ENCODE results near the gene NSD1.

Gene NSD1, protein sequence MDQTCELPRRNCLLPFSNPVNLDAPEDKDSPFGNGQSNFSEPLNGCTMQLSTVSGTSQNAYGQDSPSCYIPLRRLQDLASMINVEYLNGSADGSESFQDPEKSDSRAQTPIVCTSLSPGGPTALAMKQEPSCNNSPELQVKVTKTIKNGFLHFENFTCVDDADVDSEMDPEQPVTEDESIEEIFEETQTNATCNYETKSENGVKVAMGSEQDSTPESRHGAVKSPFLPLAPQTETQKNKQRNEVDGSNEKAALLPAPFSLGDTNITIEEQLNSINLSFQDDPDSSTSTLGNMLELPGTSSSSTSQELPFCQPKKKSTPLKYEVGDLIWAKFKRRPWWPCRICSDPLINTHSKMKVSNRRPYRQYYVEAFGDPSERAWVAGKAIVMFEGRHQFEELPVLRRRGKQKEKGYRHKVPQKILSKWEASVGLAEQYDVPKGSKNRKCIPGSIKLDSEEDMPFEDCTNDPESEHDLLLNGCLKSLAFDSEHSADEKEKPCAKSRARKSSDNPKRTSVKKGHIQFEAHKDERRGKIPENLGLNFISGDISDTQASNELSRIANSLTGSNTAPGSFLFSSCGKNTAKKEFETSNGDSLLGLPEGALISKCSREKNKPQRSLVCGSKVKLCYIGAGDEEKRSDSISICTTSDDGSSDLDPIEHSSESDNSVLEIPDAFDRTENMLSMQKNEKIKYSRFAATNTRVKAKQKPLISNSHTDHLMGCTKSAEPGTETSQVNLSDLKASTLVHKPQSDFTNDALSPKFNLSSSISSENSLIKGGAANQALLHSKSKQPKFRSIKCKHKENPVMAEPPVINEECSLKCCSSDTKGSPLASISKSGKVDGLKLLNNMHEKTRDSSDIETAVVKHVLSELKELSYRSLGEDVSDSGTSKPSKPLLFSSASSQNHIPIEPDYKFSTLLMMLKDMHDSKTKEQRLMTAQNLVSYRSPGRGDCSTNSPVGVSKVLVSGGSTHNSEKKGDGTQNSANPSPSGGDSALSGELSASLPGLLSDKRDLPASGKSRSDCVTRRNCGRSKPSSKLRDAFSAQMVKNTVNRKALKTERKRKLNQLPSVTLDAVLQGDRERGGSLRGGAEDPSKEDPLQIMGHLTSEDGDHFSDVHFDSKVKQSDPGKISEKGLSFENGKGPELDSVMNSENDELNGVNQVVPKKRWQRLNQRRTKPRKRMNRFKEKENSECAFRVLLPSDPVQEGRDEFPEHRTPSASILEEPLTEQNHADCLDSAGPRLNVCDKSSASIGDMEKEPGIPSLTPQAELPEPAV (N-terminal part only)

DNA sequence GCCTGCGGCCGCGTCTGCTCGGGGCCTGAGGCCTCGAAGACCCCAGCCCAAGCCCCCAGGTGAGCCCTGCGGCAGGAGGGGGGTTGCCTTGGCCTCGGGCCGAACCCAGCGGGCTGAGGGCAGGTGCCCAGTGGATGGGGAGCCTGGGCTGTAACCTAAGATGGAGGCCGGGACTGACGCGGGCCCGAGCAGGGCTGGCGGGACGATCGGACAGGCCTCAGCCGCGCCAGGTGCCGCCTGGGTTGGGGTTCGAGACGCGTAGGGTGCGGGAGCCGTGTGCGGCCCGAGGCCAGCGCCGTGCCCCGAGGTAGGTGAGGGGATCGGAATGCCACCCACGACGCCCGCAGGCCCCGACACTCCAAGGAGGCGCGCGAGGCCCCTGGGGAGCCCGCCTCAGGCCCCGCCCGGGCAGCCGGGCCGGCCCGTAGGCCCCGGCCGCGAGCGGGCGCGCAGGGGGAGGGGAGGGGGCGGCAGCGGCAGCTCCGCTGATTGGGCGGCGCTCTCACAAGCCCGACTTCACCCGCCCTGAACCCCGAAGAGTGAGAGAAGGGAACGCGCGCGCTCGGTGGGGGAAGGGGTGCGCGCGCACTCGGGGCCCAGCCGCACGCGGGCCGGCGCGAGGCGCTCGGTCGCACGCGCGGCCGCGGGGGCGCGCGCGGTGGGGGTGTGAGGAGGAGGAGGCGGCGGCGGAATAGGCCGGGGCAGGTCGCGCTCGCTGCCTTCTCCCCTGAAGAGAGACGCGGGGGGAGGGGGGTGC, at the start of gene NSD1:
Gene NSD1 (plus strand): TSS at position 678 of the 757 bp plus-strand sequence. CDS start 1,331 bp downstream, outside the sequence.
- peak; percentile 81 for DNase-seq (ENCODE audit: low read depth)

DNA sequence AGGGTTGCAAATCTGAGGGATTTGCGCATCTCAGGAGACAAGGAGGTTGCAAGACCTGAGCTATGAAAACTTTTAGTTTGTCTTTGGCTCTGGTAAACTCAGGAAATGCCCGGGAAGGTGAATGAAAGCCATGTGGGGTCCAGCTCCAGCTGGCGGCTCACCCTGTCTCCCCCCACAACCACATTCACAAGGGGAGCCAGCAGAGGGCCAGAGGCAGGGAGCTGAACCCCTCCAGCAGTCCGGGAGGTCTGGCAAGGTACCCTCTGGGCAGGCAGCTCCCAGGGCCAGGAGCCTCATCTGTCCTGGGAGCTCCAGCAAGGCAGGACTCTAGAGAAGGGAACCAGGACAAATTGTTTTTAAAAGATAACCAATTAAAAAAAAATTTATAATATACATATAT, 49.4 kb upstream of the NSD1 start:
- no peak for DNase-seq (ENCODE audit: low read depth)

DNA sequence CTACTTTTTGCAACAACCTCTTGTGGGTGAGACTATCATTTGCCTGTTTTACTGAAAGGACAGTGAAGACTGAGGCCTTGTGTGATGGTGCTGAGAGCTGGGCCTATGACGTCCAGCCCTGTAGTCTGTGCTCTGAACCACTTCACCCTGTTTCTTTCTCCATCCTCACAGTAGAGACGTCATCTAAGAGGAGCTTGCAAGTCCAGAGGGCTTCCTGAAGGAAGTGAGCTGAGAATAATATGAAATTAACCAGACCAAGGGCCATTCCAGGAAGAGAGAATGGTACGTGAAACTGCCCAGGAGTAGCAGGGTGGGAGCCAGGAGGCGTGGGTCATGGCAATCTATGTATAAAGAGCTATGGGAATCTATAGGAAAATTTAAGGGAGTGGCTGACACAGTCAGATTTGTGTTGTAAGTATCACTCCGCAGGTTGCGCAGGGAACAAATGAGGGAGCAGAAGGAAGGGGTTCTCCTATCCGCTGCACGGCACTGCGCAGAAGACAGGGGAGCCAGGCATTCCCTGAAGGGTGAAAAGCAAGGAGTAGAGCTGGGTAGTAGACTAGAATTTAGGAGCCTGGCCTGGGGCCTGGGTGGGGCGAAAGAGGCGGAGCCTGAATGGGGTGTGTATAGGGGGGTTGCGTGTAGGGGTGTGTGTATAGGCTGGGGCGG, 47.5 kb upstream of the NSD1 start:
- no peak for DNase-seq (ENCODE audit: low read depth)

DNA sequence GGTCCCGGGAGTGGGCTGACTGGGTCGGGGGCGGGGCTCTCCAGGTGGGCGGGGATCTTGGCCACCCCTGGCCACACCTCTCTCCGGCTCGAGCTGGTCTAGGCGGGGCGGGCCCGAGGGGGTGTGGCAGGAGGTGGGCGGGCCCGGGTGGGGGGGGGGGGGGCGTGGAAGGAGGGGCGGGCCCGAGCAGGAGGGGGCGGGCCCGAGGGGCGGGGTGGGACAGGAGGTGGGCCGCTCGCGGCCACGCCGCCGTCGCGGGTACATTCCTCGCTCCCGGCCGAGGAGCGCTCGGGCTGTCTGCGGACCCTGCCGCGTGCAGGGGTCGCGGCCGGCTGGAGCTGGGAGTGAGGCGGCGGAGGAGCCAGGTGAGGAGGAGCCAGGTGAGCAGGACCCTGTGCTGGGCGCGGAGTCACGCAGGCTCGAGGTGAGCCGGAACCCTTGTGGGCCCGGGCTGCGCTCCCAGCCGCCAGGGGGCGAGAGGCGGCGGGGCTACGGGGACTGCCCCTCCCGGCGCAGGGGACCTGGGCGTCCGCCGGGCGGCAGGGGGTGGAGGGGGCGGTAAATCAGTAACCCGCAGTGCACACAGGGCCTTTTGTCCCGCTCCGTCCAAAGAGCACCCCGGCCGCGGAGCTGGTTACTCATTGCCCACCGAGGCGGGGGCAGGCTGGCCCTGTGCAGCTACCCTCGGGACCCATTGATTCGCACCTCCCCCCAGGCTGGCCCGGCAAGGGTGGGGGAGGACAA, 46.7 kb upstream of the NSD1 start, which contains the start of gene FGFR4:
Gene FGFR4 (plus strand): TSS at position 262 of the 744 bp plus-strand sequence. CDS start 2,688 bp downstream, outside the sequence.
- peak; percentile 39 for DNase-seq (ENCODE audit: low read depth)

DNA sequence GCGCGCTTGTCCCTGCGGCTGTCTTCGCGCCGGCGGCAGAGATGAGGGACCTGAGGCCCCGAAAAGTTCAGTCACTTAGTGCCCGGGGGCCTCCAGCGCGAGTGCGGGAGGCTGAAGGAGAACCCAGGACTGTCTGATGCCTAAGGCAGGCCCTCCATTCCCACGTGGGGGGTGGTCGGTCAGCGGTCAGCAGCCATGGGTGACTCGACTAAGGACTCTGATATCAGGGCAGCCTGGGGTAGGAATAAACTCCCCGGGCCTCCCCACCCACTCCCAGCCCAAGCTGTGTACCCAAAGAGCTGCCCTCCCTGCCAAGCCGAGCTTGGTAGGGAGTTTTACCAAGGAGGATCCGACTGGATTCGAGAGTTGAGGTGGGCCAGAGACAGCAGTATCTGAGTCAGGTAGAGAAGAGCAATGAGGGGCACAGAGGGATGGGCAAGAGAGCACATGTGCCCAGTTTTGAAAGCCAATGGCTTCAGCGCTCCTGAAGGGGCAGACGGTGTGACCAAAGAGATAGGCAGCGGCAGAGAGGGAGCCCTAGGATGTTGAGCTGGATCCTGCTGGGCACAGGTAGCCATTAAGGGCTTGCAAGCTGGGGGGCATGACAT, 46.1 kb upstream of the NSD1 start:
- no peak for DNase-seq (ENCODE audit: low read depth)

DNA sequence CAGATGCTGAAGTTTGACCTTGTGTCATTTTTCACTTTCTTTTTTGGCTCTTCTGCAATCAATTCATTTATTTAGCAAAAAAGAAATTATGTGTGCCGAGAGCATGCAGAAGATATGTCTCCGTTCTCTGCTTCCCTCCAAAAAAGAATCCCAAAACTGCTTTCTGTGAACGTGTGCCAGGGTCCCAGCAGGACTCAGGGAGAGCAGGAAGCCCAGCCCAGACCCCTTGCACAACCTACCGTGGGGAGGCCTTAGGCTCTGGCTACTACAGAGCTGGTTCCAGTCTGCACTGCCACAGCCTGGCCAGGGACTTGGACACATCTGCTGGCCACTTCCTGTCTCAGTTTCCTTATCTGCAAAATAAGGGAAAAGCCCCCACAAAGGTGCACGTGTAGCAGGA, 44.4 kb upstream of the NSD1 start:
- DNase-seq (ENCODE audit: low read depth), result no peak

DNA sequence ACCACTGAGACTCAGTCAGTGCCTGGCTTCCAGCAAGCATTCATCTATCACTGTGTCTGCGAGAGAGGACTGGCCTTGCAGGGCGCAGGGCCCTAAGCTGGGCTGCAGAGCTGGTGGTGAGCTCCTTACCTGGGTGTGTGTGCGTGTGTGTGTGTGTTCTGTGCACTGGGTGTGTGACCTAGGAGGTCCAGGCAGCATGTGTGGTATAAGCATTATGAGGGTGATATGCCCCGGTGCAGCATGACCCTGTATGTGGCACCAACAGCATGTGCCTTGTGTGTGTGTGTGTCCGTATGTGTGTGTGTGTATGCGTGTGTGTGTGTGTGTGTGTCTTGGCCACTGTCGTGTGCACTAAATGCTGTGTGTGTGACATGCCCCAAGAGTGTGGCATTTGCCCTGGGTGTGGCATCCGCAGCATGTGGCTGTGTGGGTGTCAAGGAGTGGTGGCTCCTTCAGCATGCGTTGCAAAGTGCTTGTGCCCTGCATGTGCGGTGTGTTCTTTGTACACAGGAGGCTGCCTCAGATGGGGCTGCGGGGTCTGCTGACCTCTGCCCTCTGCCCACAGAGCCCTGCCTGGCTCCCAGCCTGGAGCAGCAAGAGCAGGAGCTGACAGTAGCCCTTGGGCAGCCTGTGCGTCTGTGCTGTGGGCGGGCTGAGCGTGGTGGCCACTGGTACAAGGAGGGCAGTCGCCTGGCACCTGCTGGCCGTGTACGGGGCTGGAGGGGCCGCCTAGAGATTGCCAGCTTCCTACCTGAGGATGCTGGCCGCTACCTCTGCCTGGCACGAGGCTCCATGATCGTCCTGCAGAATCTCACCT, 43.5 kb upstream of the NSD1 start:
- DNase-seq (ENCODE audit: low read depth), result no peak

DNA sequence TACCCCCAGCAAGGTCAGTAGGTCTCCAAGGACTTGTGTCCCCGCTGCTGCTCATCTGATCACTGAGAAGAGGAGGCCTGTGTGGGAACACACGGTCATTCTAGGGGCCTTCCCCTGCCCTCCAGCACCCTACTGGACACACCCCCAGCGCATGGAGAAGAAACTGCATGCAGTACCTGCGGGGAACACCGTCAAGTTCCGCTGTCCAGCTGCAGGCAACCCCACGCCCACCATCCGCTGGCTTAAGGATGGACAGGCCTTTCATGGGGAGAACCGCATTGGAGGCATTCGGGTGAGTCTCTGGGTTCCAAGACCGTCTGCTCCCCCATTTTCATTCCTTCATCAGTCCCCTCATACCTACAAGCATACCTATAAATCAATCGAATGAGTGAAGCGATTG, 42.8 kb upstream of the NSD1 start:
- no peak for DNase-seq (ENCODE audit: low read depth)

DNA sequence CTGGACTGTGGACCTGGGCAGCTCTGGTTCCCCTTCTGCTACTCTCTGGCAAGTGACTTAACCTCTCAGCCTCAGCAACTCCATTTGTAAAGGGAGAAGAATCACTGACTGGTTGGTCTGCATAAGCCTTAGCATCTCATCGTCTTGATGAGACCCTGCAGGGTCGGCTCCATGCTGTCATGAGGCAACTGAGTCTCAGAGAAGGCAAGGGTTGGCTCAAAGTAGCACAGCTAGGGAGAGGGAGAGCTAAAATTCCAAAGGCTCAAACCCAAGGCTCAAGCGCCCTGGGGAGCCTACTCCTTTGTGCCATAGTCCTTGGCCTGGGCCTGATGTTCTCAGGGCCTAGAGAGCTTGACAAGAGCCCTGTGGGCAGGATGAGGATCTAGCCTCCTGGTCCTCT, 42.3 kb upstream of the NSD1 start:
- no peak for DNase-seq (ENCODE audit: low read depth)

DNA sequence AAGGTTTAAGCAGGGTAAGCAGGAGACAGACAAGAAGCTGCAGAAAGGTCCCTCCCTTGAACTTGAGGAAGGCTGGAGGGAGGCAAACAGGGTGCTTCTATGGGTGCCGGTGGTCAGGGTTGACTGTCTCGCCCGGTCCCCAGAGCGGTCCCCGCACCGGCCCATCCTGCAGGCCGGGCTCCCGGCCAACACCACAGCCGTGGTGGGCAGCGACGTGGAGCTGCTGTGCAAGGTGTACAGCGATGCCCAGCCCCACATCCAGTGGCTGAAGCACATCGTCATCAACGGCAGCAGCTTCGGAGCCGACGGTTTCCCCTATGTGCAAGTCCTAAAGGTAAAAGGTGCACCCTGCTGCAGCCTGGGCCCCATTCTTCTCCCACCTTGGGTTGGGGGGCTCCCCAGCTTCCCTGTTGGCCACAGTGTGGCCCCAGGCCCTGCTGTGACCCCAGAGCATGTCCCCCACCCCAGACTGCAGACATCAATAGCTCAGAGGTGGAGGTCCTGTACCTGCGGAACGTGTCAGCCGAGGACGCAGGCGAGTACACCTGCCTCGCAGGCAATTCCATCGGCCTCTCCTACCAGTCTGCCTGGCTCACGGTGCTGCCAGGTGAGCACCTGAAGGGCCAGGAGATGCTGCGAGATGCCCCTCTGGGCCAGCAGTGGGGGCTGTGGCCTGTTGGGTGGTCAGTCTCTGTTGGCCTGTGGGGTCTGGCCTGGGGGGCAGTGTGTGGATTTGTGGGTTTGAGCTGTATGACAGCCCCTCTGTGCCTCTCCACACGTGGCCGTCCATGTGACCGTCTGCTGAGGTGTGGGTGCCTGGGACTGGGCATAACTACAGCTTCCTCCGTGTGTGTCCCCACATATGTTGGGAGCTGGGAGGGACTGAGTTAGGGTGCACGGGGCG, 41.1 kb upstream of the NSD1 start:
- no peak for DNase-seq (ENCODE audit: low read depth)

DNA sequence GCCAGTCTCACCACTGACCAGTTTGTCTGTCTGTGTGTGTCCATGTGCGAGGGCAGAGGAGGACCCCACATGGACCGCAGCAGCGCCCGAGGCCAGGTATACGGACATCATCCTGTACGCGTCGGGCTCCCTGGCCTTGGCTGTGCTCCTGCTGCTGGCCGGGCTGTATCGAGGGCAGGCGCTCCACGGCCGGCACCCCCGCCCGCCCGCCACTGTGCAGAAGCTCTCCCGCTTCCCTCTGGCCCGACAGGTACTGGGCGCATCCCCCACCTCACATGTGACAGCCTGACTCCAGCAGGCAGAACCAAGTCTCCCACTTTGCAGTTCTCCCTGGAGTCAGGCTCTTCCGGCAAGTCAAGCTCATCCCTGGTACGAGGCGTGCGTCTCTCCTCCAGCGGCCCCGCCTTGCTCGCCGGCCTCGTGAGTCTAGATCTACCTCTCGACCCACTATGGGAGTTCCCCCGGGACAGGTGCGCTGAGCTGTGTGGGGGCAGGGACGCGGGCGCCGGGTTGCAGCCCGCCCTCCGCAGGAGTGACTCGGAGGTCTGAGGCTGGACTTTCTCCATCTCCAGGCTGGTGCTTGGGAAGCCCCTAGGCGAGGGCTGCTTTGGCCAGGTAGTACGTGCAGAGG, 40.4 kb upstream of the NSD1 start:
- DNase-seq (ENCODE audit: low read depth), result no peak

DNA sequence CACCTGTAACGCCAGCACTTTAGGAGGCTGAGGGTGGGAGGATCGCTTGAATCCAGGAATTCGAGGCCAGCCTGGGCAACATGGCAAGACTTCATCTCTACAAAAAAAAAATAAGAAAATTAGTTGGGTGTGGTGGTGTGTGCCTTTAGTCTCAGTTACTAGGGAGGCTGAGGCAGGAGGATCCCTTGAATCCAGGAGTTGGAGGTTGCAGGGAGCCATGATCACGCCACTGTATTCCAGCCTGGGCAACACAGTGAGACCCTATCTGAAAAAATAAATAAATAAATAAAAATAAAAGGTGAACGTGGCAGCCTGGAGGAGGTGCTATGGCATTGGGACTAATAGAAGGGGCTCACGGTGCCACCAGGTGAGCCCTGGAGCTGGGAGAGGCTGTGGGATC, 39.8 kb upstream of the NSD1 start:
- no peak for DNase-seq (ENCODE audit: low read depth)

DNA sequence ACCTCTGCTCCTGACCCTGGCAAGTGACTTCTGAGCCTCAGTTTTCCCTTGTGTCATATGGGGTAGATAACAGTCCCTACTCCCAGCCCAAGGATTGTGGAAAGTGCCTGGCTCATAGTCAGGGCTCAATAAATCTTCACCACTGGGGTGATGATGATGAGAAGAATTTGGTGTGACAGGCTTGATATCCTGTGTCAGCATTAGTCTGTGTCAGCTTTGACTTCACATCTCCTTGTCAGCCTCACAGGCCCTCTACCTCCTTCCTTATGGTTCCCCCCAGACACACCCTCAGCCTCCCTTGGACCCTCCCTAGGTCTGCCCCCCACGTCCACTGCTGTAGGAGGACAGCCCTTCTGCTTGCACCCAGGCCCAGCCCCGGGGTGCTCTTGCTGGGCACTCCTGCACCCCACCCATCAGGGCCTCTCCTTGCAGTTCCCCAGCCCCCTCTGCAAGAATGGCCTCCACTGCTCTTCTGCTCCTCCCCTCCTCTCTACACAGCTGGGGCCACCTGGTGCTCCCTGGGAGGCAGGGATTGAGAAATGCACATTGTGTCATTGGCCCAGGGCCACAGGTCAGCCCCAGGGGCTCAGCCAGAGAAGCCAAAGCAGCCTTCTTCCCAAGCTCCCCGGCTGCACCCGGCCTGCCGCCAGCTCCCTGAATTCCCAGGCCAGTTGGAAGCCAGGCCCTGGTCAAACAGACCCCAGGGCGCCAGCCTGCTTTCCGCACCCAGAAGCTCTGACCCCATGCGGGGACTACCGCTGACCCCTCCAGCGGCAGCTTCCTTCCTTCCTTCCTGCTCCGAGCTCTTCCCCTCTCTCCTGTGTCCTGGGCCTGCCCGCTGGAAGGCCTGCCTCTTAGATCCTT, 39.1 kb upstream of the NSD1 start:
- DNase-seq (ENCODE audit: low read depth), result no peak

DNA sequence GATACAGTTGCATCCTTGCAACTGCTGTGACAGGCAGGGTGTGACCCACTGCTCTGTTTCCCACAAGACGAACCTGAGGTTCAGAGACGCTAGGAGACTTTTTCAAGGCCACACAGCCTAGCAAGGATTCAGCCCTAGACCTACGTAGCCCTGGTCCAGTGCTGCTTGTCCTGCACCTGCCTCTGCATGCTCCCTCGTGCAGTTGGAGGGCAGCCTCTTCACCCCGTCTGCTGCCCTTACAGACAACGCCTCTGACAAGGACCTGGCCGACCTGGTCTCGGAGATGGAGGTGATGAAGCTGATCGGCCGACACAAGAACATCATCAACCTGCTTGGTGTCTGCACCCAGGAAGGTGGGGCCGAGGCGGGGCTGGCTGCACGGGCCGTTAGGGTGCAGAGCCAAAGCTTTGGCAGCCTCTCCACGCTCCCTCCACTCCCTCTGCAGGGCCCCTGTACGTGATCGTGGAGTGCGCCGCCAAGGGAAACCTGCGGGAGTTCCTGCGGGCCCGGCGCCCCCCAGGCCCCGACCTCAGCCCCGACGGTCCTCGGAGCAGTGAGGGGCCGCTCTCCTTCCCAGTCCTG, 38.4 kb upstream of the NSD1 start:
- no peak for DNase-seq (ENCODE audit: low read depth)

DNA sequence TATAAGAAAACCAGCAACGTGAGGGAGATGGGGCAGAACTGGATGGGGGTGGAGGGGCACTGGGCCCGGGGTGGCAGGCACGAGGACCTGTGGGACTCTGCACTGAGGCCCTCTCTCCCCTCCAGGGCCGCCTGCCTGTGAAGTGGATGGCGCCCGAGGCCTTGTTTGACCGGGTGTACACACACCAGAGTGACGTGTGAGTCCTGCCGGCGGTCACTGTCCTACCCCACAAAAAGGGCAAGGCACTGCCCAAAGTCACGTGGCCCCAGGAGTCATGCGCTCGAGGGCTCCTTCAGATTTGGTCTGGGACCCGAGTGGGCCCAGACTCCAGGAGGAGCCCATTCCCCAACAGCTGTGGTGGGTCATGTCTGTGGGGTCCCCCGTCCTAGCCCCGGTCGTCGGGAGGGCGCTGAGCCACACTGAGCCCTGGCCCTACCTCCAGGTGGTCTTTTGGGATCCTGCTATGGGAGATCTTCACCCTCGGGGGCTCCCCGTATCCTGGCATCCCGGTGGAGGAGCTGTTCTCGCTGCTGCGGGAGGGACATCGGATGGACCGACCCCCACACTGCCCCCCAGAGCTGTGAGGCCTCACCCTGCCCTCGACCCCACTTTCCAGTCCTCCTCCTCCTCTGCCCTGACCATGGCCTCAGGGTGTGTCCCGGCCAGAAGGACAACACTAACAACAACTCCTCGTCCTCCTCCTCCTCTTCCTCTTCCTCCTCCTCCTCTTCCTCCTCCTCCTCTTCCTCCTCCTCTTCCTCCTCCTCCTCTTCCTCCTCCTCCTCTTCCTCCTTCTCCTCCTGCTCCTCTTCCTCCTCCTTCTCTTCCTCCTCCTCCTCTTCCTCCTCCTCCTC, 37.2 kb upstream of the NSD1 start:
- DNase-seq (ENCODE audit: low read depth), result no peak
